ENCODE data around the gene PDE6H.

PDE6H gene

GRCh38 chr12:14951851-14952250, 21.0 kb upstream of the PDE6H start:
- DNase-seq (ENCODE audit: low read depth) = no peak

- no peak for DNase-seq (ENCODE audit: low read depth)
Measured at GRCh38 chr12:14952299-14952921, 20.4 kb upstream of the PDE6H start.

- DNase-seq (ENCODE audit: low read depth) = no peak
Measured at GRCh38 chr12:14953752-14954151, 19.1 kb upstream of the PDE6H start.

- DNase-seq (ENCODE audit: low read depth) = no peak
Measured at GRCh38 chr12:14954269-14954668, 18.6 kb upstream of the PDE6H start.

GRCh38 chr12:14956024-14956891, 16.6 kb upstream of the PDE6H start:
- no peak for DNase-seq (ENCODE audit: low read depth)

GRCh38 chr12:14956905-14957304, 15.9 kb upstream of the PDE6H start:
- DNase-seq (ENCODE audit: low read depth) = no peak

- no peak for DNase-seq (ENCODE audit: low read depth)
Measured at GRCh38 chr12:14957551-14958168, 15.2 kb upstream of the PDE6H start.

GRCh38 chr12:14958361-14959125, 14.3 kb upstream of the PDE6H start:
- DNase-seq (ENCODE audit: low read depth) = no peak

- no peak for DNase-seq (ENCODE audit: low read depth)
Measured at GRCh38 chr12:14959126-14959440, 13.8 kb upstream of the PDE6H start.

- no peak for DNase-seq (ENCODE audit: low read depth)
Measured at GRCh38 chr12:14959463-14959862, 13.4 kb upstream of the PDE6H start.

GRCh38 chr12:14959916-14960496, 12.8 kb upstream of the PDE6H start:
- no peak for DNase-seq (ENCODE audit: low read depth)

GRCh38 chr12:14960548-14961465, 12.0 kb upstream of the PDE6H start:
- peak; percentile 30 for DNase-seq (ENCODE audit: low read depth)

- peak; percentile 71 for DNase-seq (ENCODE audit: low read depth)
Measured at GRCh38 chr12:14961466-14962152, 11.2 kb upstream of the PDE6H start, which contains the start of gene ARHGDIB. TSS of gene ARHGDIB (minus strand) at chr12:14961601. CDS start at chr12:14950712, 10,889 bp downstream.

GRCh38 chr12:14962153-14962539, 10.7 kb upstream of the PDE6H start:
- DNase-seq (ENCODE audit: low read depth) = no peak

GRCh38 chr12:14962797-14963196, 10.0 kb upstream of the PDE6H start:
- no peak for DNase-seq (ENCODE audit: low read depth)

- DNase-seq (ENCODE audit: low read depth) = no peak
Measured at GRCh38 chr12:14963520-14963919, 9.3 kb upstream of the PDE6H start.

- no peak for DNase-seq (ENCODE audit: low read depth)
Measured at GRCh38 chr12:14964406-14964805, 8.4 kb upstream of the PDE6H start.

GRCh38 chr12:14965221-14965620, 7.6 kb upstream of the PDE6H start:
- no peak for DNase-seq (ENCODE audit: low read depth)

GRCh38 chr12:14968478-14968877, 4.4 kb upstream of the PDE6H start:
- DNase-seq (ENCODE audit: low read depth) = no peak

GRCh38 chr12:14970473-14970872, 2.4 kb upstream of the PDE6H start:
- no peak for DNase-seq (ENCODE audit: low read depth)

Measured in CMK (cell line).